Activated CD4-positive, alpha-beta memory T cell treated with anti-CD3 and anti-CD28 coated beads, Interleukin-2, amount 10 ng/mL, durations not matched to agents 7 days and 5 days (primary cell): Measurements from ENCODE around the gene LDLRAD4. TPM values are rescaled to one million over a fixed set of nuclear protein-coding genes. Genes with fewer than 3 reads are reported as not detected.
"Not testable (repeated sequence)": the region's sequence is repeated elsewhere in the genome, so short reads cannot be mapped to it uniquely, and the experiment has no call there.

Experiments used
- CTCF ChIA-PET: fragments of 350-600 bp; sonication (Branson Sonifier 250); formaldehyde crosslinking; loops from one replicate; lab custom pipeline; 2021; ENCODE audit warnings: antibody characterized with exemption, inconsistent platforms; lab: Charles Lee
- POLR2A ChIA-PET: fragments of 350-600 bp; sonication (Branson Sonifier 250); formaldehyde crosslinking; loops from one replicate; lab custom pipeline; 2021; ENCODE audit warnings: antibody characterized with exemption; lab: Charles Lee
- DNase-seq: peaks from one replicate; pipeline ENCODE4 v3.0.0-alpha.2; 2020
- H3K27ac Mint-ChIP-seq: one replicate; pipeline ENCODE4 v1.8.0; 2021; ENCODE audit warnings: mild to moderate bottlenecking, mixed read lengths
- H3K27me3 Mint-ChIP-seq: one replicate; pipeline ENCODE4 v1.8.0; 2021; ENCODE audit warnings: mixed read lengths
- H3K36me3 Mint-ChIP-seq: one replicate; pipeline ENCODE4 v1.8.0; 2021; ENCODE audit warnings: low read depth, mixed read lengths
- H3K4me1 Mint-ChIP-seq: one replicate; pipeline ENCODE4 v1.8.0; 2021; ENCODE audit warnings: mixed read lengths
- H3K4me3 Mint-ChIP-seq: one replicate; pipeline ENCODE4 v1.8.0; 2021; ENCODE audit warnings: mild to moderate bottlenecking, mixed read lengths
- H3K9me3 Mint-ChIP-seq: one replicate; pipeline ENCODE4 v1.8.0; 2021; ENCODE audit warnings: mixed read lengths
- total RNA-seq, 2 experiments: library from RNA; stranded (reverse); gene quantifications; one replicate each; pipeline ENCODE4 v1.2.3, GENCODE V29; 2021

Gene LDLRAD4
- total RNA-seq, 2 experiments from 2014 or later: 19.1 to 22.4 TPM

GRCh38 chr18:13471971-13472628 is 253.5 kb downstream of the LDLRAD4 start:
- no peak for DNase-seq
- peaks cover 9% of the 10 kb centered on the region for H3K9me3 Mint-ChIP-seq
- H3K27ac Mint-ChIP-seq: no peak overlapping the region
- CTCF ChIA-PET: no interaction called here
- peaks cover 15% of the 10 kb centered on the region for H3K4me1 Mint-ChIP-seq
- H3K36me3 Mint-ChIP-seq: peaks cover 42% of the 10 kb centered on the region
- POLR2A ChIA-PET: no interaction called here
- H3K27me3 Mint-ChIP-seq: no peaks in the 10 kb centered on the region
- no peak overlapping the region for H3K4me3 Mint-ChIP-seq

- no peaks in the 10 kb centered on the region for H3K27me3 Mint-ChIP-seq
- H3K27ac Mint-ChIP-seq: no peak overlapping the region
- peaks cover 13% of the 10 kb centered on the region for H3K4me1 Mint-ChIP-seq
- peaks cover 2% of the 10 kb centered on the region for H3K9me3 Mint-ChIP-seq
- CTCF ChIA-PET: no interaction called here
- H3K36me3 Mint-ChIP-seq: peaks cover 50% of the 10 kb centered on the region
- H3K4me3 Mint-ChIP-seq: no peak overlapping the region
- POLR2A ChIA-PET: no interaction called here
- no peak for DNase-seq
Measured at GRCh38 chr18:13473751-13474150, 255.2 kb downstream of the LDLRAD4 start.

GRCh38 chr18:13474336-13474735 is 255.8 kb downstream of the LDLRAD4 start:
- ChIA-PET CTCF (no interaction called here), POLR2A (no interaction called here)
- Mint-ChIP-seq H3K36me3 (peaks cover 54% of the 10 kb centered on the region), H3K27ac (no peak overlapping the region), H3K27me3 (no peaks in the 10 kb centered on the region), H3K4me1 (peaks cover 8% of the 10 kb centered on the region), H3K4me3 (no peak overlapping the region), H3K9me3 (peaks cover 4% of the 10 kb centered on the region)
- DNase-seq: no peak

- peaks cover 51% of the 10 kb centered on the region for H3K36me3 Mint-ChIP-seq
- POLR2A ChIA-PET: no interaction called here
- peaks cover 4% of the 10 kb centered on the region for H3K9me3 Mint-ChIP-seq
- CTCF ChIA-PET: interaction anchor here (1.0 kb wide), 1 partner anchor 236 kb away, joined by 3 read pairs; no protein-coding TSS in a partner anchor
- no peak overlapping the region for H3K4me3 Mint-ChIP-seq
- H3K4me1 Mint-ChIP-seq: peaks cover 5% of the 10 kb centered on the region
- H3K27me3 Mint-ChIP-seq: no peaks in the 10 kb centered on the region
- H3K27ac Mint-ChIP-seq: no peak overlapping the region
- no peak for DNase-seq
Measured at GRCh38 chr18:13474907-13475545, 256.5 kb downstream of the LDLRAD4 start.

- H3K36me3 Mint-ChIP-seq: peaks cover 46% of the 10 kb centered on the region
- DNase-seq, POLR2A ChIA-PET, H3K27me3 Mint-ChIP-seq, CTCF ChIA-PET, H3K4me3 Mint-ChIP-seq, H3K27ac Mint-ChIP-seq, H3K4me1 Mint-ChIP-seq, H3K9me3 Mint-ChIP-seq: not testable (repeated sequence)
Measured at GRCh38 chr18:13476312-13476711, 257.8 kb downstream of the LDLRAD4 start.

- H3K27ac Mint-ChIP-seq: no peak overlapping the region
- peaks cover 44% of the 10 kb centered on the region for H3K36me3 Mint-ChIP-seq
- H3K9me3 Mint-ChIP-seq: peaks cover 4% of the 10 kb centered on the region
- ChIA-PET POLR2A (no interaction called here), CTCF (no interaction called here)
- DNase-seq: no peak
- H3K4me3 Mint-ChIP-seq: no peak overlapping the region
- H3K4me1 Mint-ChIP-seq: peaks cover under 1% of the 10 kb centered on the region
- H3K27me3 Mint-ChIP-seq: no peaks in the 10 kb centered on the region
Measured at GRCh38 chr18:13477147-13477683, 258.7 kb downstream of the LDLRAD4 start.

GRCh38 chr18:13480571-13481255 is 262.2 kb downstream of the LDLRAD4 start:
- ChIA-PET POLR2A (no interaction called here), CTCF (interaction anchor here (0.5 kb wide), 1 partner anchor 64 kb away, joined by 3 read pairs; no protein-coding TSS in a partner anchor)
- no peaks in the 10 kb centered on the region for H3K27me3 Mint-ChIP-seq
- peaks cover 3% of the 10 kb centered on the region for H3K4me1 Mint-ChIP-seq
- H3K27ac Mint-ChIP-seq: no peak overlapping the region
- DNase-seq: no peak
- peaks cover 26% of the 10 kb centered on the region for H3K36me3 Mint-ChIP-seq
- H3K9me3 Mint-ChIP-seq: peaks cover 4% of the 10 kb centered on the region
- no peak overlapping the region for H3K4me3 Mint-ChIP-seq

- POLR2A ChIA-PET: no interaction called here
Measured at GRCh38 chr18:13481331-13481730, 262.8 kb downstream of the LDLRAD4 start.

GRCh38 chr18:13481820-13482617 is 263.5 kb downstream of the LDLRAD4 start:
- Mint-ChIP-seq H3K36me3 (peaks cover 19% of the 10 kb centered on the region), H3K4me1 (peaks cover 3% of the 10 kb centered on the region), H3K27ac (no peak overlapping the region), H3K27me3 (no peaks in the 10 kb centered on the region), H3K4me3 (no peak overlapping the region), H3K9me3 (peaks cover 4% of the 10 kb centered on the region)
- POLR2A ChIA-PET: no interaction called here
- DNase-seq: no peak
- CTCF ChIA-PET: no interaction called here

More at GRCh38 chr18:13481331-13481730, 262.8 kb downstream of the LDLRAD4 start:
- Mint-ChIP-seq H3K4me1 (peaks cover 3% of the 10 kb centered on the region), H3K4me3 (no peak overlapping the region), H3K27ac (no peak overlapping the region), H3K36me3 (peaks cover 24% of the 10 kb centered on the region), H3K27me3 (no peaks in the 10 kb centered on the region), H3K9me3 (peaks cover 4% of the 10 kb centered on the region)
- CTCF ChIA-PET: no interaction called here
- DNase-seq: no peak

GRCh38 chr18:13482618-13482945 is 264.0 kb downstream of the LDLRAD4 start:
- peaks cover 16% of the 10 kb centered on the region for H3K36me3 Mint-ChIP-seq
- H3K27me3 Mint-ChIP-seq: no peaks in the 10 kb centered on the region
- H3K4me1 Mint-ChIP-seq: peaks cover 4% of the 10 kb centered on the region
- H3K9me3 Mint-ChIP-seq: peaks cover 4% of the 10 kb centered on the region
- H3K27ac Mint-ChIP-seq: no peak overlapping the region
- ChIA-PET POLR2A (no interaction called here), CTCF (no interaction called here)
- H3K4me3 Mint-ChIP-seq: no peak overlapping the region
- no peak for DNase-seq

- no peak overlapping the region for H3K27ac Mint-ChIP-seq
- POLR2A ChIA-PET: no interaction called here
Measured at GRCh38 chr18:13483316-13484270, 265.0 kb downstream of the LDLRAD4 start.

GRCh38 chr18:13485182-13485581 is 266.6 kb downstream of the LDLRAD4 start:
- Mint-ChIP-seq H3K9me3 (no peaks in the 10 kb centered on the region), H3K4me1 (peaks cover 6% of the 10 kb centered on the region), H3K36me3 (peaks cover 9% of the 10 kb centered on the region), H3K27me3 (no peaks in the 10 kb centered on the region), H3K27ac (no peak overlapping the region), H3K4me3 (no peak overlapping the region)
- no peak for DNase-seq
- POLR2A ChIA-PET: interaction anchor here (0.9 kb wide), 1 partner anchor 18 kb away, joined by 3 read pairs; no protein-coding TSS in a partner anchor
- CTCF ChIA-PET: interaction anchor here (1.9 kb wide), 1 partner anchor 269 kb away, joined by 4 read pairs; no protein-coding TSS in a partner anchor

More at GRCh38 chr18:13483316-13484270, 265.0 kb downstream of the LDLRAD4 start:
- no peaks in the 10 kb centered on the region for H3K27me3 Mint-ChIP-seq
- CTCF ChIA-PET: interaction anchor here (0.9 to 1.6 kb wide), 2 partner anchors 18 to 35 kb away, joined by 3 read pairs; no protein-coding TSS in a partner anchor
- no peak for DNase-seq
- peaks cover 3% of the 10 kb centered on the region for H3K9me3 Mint-ChIP-seq
- H3K36me3 Mint-ChIP-seq: peaks cover 11% of the 10 kb centered on the region
- no peak overlapping the region for H3K4me3 Mint-ChIP-seq
- peaks cover 6% of the 10 kb centered on the region for H3K4me1 Mint-ChIP-seq
